ENCODE results near the gene FAM219A.

Gene FAM219A

DNA sequence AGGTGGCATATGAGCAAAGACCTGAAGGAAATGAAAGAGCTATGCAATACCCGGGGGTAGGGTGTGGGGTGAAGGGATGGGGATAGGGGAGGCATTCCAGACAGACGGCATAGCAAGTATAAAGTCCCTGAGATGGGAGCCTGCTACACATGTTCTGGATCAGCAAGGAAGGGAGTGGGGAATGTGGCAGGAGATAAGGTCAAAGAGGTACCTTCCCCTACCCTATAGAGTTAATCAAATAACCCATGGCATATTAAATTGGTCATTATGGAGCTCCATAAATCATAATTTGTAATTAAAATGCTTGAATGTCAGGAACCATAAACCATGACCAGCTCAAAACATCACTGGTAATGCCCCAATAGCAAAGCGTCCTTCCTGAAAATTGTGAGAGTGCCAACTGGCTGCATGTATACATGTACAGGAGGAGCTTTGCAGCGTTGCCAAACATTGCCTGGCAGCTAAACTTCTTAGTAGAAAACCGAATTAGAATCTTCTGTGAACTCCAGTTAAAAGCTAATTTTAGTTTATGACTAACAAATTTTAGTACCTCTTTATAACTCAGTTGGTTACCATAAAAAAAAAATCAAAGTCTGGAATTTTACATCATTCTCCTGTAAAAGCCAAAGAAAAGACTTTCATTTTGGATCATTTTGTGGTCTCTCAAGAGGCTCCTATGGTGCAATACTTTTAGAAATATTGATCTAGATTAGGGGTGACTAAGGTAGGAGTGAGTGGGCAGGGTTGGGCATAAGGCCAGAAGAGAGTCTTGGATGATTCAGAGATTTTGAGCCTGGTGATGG is 4.9 kb upstream of the FAM219A start:
- Histone ChIP-seq H3K27ac (no peak overlapping the region), H4K20me1 (no peaks in the 10 kb centered on the region), H3K4me3 (no peak overlapping the region), H3K4me1 (peaks cover 14% of the 10 kb centered on the region), H3K4me2 (no peak overlapping the region), H3K27me3 (no peaks in the 10 kb centered on the region), H3K36me3 (no peaks in the 10 kb centered on the region), H3K9me3 (no peaks in the 10 kb centered on the region), H3K9ac (no peak overlapping the region)
- TF ChIP-seq Cebpa-rat (IDR thresholded peaks at IDR 0.05) = no peak

DNA sequence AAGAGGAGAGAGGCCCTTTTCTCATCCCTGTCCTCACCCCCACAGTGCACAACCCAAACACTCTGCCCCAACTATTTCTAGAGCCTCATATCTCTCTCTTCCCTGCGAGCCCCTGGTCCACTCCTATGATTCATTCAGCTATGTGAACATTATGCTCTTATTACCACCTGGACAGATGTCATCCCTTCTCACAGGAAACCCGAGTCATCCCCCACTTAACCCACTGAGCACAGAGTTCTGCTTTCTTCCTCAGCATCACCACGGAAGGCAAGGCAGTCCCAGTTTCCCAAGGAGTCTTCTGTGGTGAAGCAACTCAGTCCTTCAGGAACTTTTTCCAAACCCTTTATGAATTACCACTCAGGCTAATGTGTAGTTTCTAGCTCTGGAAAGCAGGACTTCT is 1.6 kb upstream of the FAM219A start:
- Histone ChIP-seq H3K27me3 (no peaks in the 10 kb centered on the region), H4K20me1 (peaks cover 28% of the 10 kb centered on the region), H3K4me3 (no peak overlapping the region), H3K9ac (no peak overlapping the region), H3K36me3 (no peaks in the 10 kb centered on the region), H3K9me3 (no peaks in the 10 kb centered on the region), H3K4me1 (peaks cover 42% of the 10 kb centered on the region), H3K27ac (no peak overlapping the region), H3K4me2 (no peak overlapping the region)
- no peak for TF ChIP-seq Cebpa-rat (IDR thresholded peaks at IDR 0.05)

DNA sequence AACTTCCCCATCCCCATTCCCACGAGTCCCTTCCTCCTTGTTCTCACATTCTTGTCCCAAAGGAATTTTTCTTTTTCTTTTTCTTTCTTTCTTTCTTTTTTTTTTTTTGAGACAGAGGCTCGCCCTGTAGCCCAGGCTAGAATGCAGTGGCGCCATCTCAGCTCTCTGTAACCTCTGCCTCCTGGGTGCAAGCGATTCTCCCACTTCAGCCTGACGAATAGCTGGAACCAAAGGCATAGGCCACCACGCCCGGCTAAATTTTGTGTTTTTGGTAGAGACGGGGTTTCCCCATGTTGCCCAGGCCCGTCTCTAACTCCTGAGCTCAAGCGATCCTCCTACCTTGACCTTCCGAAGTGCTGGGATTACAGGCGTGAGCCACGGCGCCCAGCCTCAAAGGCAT is 986 bp upstream of the FAM219A start:
- no peak for TF ChIP-seq Cebpa-rat (IDR thresholded peaks at IDR 0.05)
- Histone ChIP-seq H3K4me2 (peak overlapping the region; percentile 91), H3K4me3 (no peak overlapping the region)

DNA sequence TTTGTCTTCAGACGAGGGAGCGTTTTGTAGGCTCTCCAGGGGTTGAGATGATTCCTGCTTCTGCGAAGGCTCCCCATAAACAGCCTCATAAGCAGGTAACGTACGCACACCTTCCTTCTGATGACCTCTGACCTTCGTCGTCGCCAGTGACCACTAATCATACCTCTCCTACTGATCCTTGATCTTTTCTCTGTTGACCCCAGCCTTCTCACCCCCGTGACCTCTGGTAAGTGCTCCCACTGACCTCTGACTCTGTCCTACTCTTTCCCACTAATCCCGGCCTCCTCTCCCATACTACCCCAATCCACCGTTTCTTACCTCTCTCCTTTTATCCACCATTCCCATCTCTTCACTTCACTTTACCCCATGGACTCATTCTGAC is 580 bp upstream of the FAM219A start:
- H3K9ac ChIP-seq = no peak overlapping the region
- no peak overlapping the region for H3K27ac ChIP-seq
- no peaks in the 10 kb centered on the region for H3K9me3 ChIP-seq
- H3K4me2 ChIP-seq = peak overlapping the region; percentile 91
- H3K36me3 ChIP-seq = no peaks in the 10 kb centered on the region
- peak overlapping the region; percentile 76 for H3K4me3 ChIP-seq
- no peaks in the 10 kb centered on the region for H3K27me3 ChIP-seq
- H3K4me1 ChIP-seq = peaks cover 52% of the 10 kb centered on the region
- peaks cover 38% of the 10 kb centered on the region for H4K20me1 ChIP-seq
- no peak for TF ChIP-seq Cebpa-rat (IDR thresholded peaks at IDR 0.05)

More for the DNA sequence above, 986 bp upstream of the FAM219A start:
- H3K4me1 ChIP-seq = peaks cover 48% of the 10 kb centered on the region
- no peaks in the 10 kb centered on the region for H3K36me3 ChIP-seq
- no peaks in the 10 kb centered on the region for H3K9me3 ChIP-seq
- H3K27me3 ChIP-seq = no peaks in the 10 kb centered on the region
- no peak overlapping the region for H3K9ac ChIP-seq
- peaks cover 34% of the 10 kb centered on the region for H4K20me1 ChIP-seq
- H3K27ac ChIP-seq = no peak overlapping the region

DNA sequence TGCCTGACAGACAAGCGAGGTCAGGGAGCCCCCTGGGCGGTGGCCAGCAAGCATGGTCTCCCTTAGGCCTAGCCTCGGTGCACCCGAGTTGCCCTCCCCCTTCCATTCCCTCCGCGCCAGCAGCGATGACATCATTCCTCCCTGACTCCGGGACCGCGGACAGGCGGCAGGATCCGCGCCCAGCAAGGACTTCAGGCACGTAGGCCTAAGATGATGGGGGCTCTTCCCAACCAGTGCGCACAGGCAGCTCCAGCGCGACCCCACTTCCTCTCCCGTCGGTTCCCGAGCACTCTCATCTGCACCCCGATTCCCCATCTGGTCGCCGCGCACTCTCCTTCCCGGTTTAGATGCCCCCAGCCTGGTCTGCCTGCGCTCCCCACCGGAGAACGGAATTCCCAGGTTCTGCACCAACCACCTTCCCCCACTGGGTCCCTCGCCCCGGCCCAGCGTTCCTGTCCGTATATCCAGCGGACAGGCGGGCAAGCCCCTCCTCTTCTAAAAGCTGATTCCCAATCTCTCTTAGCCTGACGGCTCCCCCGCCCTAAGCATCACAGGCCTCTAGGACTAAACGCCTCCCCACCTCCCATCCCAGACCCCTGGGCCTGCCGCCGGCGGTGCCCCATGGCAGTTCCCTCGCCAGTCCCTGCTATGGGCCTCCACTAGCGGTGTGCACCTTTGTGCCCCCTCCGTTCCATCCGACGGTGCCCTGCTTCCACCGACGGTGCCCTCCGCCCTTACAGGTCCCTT is 931 bp downstream of the FAM219A start:
- no peaks in the 10 kb centered on the region for H3K9me3 ChIP-seq
- H3K4me3 ChIP-seq = peak overlapping the region; percentile 76
- H3K27me3 ChIP-seq = no peaks in the 10 kb centered on the region
- peaks cover 53% of the 10 kb centered on the region for H4K20me1 ChIP-seq
- H3K36me3 ChIP-seq = no peaks in the 10 kb centered on the region
- H3K9ac ChIP-seq = peak overlapping the region; percentile 80
- peaks cover 57% of the 10 kb centered on the region for H3K4me1 ChIP-seq
- peak overlapping the region; percentile 74 for H3K27ac ChIP-seq
- peak overlapping the region; percentile 91 for H3K4me2 ChIP-seq
- no peak for TF ChIP-seq Cebpa-rat (IDR thresholded peaks at IDR 0.05)

DNA sequence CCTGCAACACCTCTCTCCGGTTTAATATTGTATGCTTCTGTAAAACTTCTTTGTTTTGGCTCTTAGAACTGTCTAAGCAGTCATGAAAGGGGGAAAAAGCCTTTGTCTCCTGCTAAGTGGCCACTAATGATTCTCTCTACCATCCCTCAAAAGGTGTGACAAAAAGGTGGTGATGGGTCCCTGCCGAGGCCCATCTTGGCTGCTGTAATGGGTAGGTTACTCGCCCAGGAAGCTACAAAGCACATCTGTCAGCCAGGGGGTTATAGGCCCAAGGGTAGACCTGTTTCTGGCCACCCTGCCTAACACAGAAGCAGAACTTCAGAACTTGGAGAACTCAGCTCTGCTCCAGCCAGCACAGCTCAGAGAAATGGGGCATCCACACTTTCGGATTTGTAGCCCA is 1.6 kb downstream of the FAM219A start:
- H3K27ac ChIP-seq = peak overlapping the region; percentile 74
- peak overlapping the region; percentile 80 for H3K9ac ChIP-seq

DNA sequence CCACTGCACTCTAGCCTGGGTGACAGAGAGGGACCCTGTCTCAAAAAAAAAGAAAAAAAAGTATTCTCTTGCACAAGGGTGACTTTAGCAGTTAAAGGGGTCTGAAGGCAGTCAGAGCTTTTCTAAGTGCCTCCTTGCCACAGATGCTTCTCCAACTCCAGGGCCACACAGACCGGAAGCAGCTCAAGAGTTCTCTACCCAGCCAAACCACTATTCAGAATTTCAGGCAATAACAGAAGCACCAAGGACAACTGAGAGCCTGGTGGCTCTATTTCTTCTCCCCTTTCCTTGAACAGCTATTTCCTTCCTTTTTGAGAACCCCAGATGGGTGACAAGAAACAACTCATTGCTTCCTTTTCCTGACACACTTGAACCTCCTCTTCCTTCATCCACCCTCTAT is 2.2 kb downstream of the FAM219A start:
- no peaks in the 10 kb centered on the region for H3K36me3 ChIP-seq
- H3K4me1 ChIP-seq = peaks cover 68% of the 10 kb centered on the region
- H3K27me3 ChIP-seq = no peaks in the 10 kb centered on the region
- H3K27ac ChIP-seq = peak overlapping the region; percentile 74
- H3K4me2 ChIP-seq = peak overlapping the region; percentile 91
- H3K4me3 ChIP-seq = peak overlapping the region; percentile 76
- no peaks in the 10 kb centered on the region for H3K9me3 ChIP-seq
- H4K20me1 ChIP-seq = peaks cover 66% of the 10 kb centered on the region
- TF ChIP-seq Cebpa-rat (IDR thresholded peaks at IDR 0.05) = no peak
- peak overlapping the region; percentile 80; the same call in 1 of the 2 replicates for H3K9ac ChIP-seq

More for the DNA sequence above, 1.6 kb downstream of the FAM219A start:
- no peaks in the 10 kb centered on the region for H3K9me3 ChIP-seq
- no peaks in the 10 kb centered on the region for H3K27me3 ChIP-seq
- peak overlapping the region; percentile 91 for H3K4me2 ChIP-seq
- TF ChIP-seq Cebpa-rat (IDR thresholded peaks at IDR 0.05) = no peak
- H3K4me1 ChIP-seq = peaks cover 62% of the 10 kb centered on the region
- peaks cover 60% of the 10 kb centered on the region for H4K20me1 ChIP-seq
- H3K4me3 ChIP-seq = peak overlapping the region; percentile 76
- H3K36me3 ChIP-seq = no peaks in the 10 kb centered on the region

DNA sequence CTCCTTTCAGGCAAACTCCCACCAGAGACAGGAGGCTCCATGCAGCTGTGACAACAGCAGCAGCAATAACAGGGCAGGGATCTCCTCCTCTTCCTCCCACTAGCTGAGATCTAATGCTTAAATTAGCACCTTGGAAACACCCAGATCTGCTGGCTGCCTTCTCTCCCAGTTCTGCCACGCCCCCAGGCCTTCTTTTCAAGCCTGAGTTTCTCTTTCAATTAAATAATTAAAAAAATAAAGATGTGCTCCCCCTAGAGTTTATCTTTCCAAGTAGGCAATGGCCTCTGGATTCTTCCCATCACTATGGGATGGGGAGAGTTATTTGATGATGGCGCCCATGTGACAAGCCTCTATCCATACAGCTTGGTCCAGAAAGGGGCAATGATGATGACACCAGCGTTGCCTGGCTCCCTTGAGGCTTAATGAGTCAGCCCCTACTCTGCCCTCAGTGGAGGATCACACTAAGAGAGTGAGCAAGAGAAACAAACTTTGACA is 3.8 kb downstream of the FAM219A start:
- Histone ChIP-seq H3K9me3 (no peaks in the 10 kb centered on the region), H3K4me1 (peaks cover 64% of the 10 kb centered on the region), H3K9ac (no peak overlapping the region; the same call in 1 of the 2 replicates), H3K4me2 (peak overlapping the region; percentile 91), H3K27ac (peak overlapping the region; percentile 74), H4K20me1 (peaks cover 82% of the 10 kb centered on the region), H3K27me3 (no peaks in the 10 kb centered on the region), H3K36me3 (no peaks in the 10 kb centered on the region), H3K4me3 (no peak overlapping the region)
- TF ChIP-seq Cebpa-rat (IDR thresholded peaks at IDR 0.05) = no peak

DNA sequence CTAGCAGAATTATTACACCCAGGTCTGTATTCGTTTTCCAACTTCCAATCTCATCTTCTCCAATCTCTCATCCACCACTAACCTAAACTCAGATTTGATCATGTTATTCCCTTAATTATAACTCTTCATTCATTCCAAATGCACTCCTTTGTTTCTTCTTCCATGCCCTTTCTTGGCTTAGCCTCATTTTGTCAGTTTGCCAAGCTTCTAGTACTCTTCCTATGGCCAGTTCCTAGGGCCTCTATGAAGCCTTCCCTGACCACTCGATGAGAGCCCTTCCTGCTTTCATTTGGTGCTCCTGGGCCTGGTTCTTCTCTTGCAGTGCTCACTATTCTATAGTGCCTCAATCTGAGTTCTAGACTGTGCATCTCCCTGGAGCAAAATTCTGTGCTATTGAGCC is 5.8 kb downstream of the FAM219A start:
- peaks cover 100% of the 10 kb centered on the region for H4K20me1 ChIP-seq

DNA sequence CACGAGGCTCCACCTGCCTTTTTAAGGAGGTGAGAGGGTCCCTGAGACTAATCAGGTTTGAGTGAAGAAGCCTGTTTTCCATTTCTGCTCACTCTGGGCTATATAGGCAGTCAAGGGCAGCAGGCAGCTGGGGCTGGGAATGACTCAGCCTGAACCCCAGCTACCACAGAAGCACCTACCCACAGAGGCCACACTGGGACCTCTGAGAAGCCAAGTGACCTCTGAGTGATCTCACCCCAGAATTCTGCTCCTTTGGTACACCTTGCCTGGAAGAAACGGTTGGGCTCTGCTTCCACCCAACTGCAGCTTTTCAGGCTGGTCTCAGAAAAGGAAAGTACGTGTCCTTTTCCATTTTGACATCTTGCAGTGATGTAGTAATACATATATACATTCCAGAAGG is 6.8 kb downstream of the FAM219A start:
- peaks cover 100% of the 10 kb centered on the region for H4K20me1 ChIP-seq
- no peak for TF ChIP-seq Cebpa-rat (IDR thresholded peaks at IDR 0.05)
- no peaks in the 10 kb centered on the region for H3K27me3 ChIP-seq
- no peak overlapping the region for H3K27ac ChIP-seq
- H3K4me1 ChIP-seq = peaks cover 44% of the 10 kb centered on the region
- H3K4me2 ChIP-seq = no peak overlapping the region
- no peak overlapping the region for H3K4me3 ChIP-seq
- H3K9ac ChIP-seq = no peak overlapping the region
- no peaks in the 10 kb centered on the region for H3K9me3 ChIP-seq
- no peaks in the 10 kb centered on the region for H3K36me3 ChIP-seq

More for the DNA sequence above, 5.8 kb downstream of the FAM219A start:
- H3K9ac ChIP-seq = no peak overlapping the region
- H3K27me3 ChIP-seq = no peaks in the 10 kb centered on the region
- H3K4me2 ChIP-seq = no peak overlapping the region
- peaks cover 55% of the 10 kb centered on the region for H3K4me1 ChIP-seq
- H3K4me3 ChIP-seq = no peak overlapping the region
- no peak overlapping the region for H3K27ac ChIP-seq
- TF ChIP-seq Cebpa-rat (IDR thresholded peaks at IDR 0.05) = no peak
- H3K36me3 ChIP-seq = no peaks in the 10 kb centered on the region
- no peaks in the 10 kb centered on the region for H3K9me3 ChIP-seq

All from BLaER1 (cell line).